Heart left ventricle (tissue), 13 donors: Measurements from ENCODE around the gene CXADR.

ENCODE experiments used
- POLR2A ChIP-seq, 2 donors: fragments of 450-650 bp; IDR thresholded peaks; one replicate each; pipeline ENCODE4 v1.6.1; 2017; ENCODE audit warnings: antibody characterized with exemption in 2 of 2, mild to moderate bottlenecking in 2 of 2, moderate library complexity in 2 of 2
- TF ChIP-seq, protein P1 (sequence below), 12 donors: fragments of 200-600 bp; sonication (generic) in 4 of 12; IDR thresholded peaks; one replicate each; pipeline versions ENCODE4 v1.5.0 to v1.8.0; 2018 to 2022; ENCODE audit warnings: antibody characterized with exemption in 12 of 12, mild to moderate bottlenecking in 5 of 12
- donor health status: ischemic (EF 13 %, LVEDD 7.1; RV severe dilation, severe dysfunction).
- donor health status: DM: no; HTN: yes; CAD: no.
- donor health status: DM: no; HTN: no; CAD: no.
- donor health status: ischemic (EF 25% LVEDD 6.9; RV normal size, moderate dysfunction).
- donor health status: ischemic (EF 25% LVEDD 5.7; RV mildly dilated, moderate dysfunction).
- donor health status: ischemic (EF 35%, LVEDD 5.7; RV mildly dilated, moderate dysfunction).
- donor health status: nonischemic (EF 11% LVEDD 7.7; RV severe dilation, severe dysfunction).
- donor health status: DM: yes; HTN: yes; CAD: no.
- donor health status: PGD.
- donor health status: ischemic (EF 29% LVEDD 5.4; RV normal size, mild dysfunction).
- donor health status: nonischemic (EF 23%, LVEDD 6.1; RV moderate dilation, normal function).

DNA sequence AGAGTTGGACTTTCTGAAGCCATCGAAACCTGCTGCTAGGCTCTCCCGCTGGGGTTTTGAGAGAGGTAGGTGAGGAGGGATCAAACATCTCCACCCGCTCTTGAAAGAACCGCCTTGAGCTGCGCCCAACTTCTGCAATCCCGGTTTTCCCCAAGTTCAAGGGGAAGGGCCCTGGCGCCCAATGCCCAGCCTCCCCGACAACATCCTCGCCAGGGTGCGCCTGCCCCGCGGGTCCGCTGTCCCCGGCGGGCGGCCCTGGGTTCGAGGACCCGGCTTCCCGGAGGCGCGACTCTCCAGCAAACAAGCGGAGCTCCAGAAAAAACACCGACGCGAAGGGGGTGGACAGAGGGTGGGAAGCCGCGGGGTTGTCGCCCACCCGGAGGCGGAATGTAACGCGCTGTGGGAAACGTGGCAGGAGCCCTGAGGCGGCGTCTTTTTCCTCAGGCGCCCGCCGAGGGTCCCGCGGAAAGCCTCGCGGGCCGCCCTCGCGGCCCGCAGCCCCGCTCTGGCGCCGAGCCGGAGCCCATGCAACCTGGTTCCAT lies 99.3 kb downstream of the CXADR start:
- no peak for TF ChIP-seq POLR2A (IDR thresholded peaks at IDR 0.05)
- TF ChIP-seq, protein P1, sequence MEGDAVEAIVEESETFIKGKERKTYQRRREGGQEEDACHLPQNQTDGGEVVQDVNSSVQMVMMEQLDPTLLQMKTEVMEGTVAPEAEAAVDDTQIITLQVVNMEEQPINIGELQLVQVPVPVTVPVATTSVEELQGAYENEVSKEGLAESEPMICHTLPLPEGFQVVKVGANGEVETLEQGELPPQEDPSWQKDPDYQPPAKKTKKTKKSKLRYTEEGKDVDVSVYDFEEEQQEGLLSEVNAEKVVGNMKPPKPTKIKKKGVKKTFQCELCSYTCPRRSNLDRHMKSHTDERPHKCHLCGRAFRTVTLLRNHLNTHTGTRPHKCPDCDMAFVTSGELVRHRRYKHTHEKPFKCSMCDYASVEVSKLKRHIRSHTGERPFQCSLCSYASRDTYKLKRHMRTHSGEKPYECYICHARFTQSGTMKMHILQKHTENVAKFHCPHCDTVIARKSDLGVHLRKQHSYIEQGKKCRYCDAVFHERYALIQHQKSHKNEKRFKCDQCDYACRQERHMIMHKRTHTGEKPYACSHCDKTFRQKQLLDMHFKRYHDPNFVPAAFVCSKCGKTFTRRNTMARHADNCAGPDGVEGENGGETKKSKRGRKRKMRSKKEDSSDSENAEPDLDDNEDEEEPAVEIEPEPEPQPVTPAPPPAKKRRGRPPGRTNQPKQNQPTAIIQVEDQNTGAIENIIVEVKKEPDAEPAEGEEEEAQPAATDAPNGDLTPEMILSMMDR (IDR thresholded peaks at IDR 0.05) = no peak
